Nucleus accumbens (tissue), 56 donors: ENCODE results near the gene SLAMF8.

ENCODE experiments used
- DNase-seq, 56 donors: peaks; one replicate each; lab custom pipeline; 2025; lab: John Stamatoyannopoulos, UW

SLAMF8 gene

GRCh38 chr1:159817276-159818041, 9.2 kb upstream of the SLAMF8 start:
- DNase-seq = no peak

DNA sequence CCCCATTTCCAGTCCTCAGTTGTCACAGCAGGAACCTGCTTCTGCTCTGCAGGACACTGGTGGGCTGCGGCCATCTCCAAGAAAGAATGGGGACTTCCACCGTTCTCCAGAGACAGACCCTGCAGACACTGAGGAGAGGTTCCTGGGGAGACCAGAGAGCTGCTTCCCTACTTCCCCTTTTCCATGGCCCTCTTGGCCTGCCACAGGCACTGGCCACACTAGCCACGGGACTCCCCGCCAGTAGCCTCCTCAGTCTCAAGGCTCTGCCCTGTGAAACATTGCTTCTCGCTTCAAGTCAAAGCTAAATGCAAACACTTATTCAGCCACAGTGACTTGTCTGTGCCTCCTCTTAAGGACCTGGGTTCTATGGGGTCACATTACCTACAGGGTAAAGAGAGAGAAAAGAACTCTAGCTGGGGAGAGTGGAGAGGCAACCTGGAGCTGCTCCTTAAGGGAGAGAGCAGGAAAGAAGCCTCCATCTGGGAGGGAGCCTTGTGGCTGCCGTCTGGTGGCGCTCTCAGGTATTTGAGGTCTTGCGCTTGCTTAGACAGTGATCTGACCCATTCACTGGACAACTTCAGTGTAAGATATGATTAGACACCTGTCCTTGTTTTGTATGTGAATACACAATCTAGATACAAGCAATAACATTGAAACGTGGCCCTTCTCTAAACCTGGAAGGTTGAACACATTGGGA, 5.4 kb upstream of the SLAMF8 start:
- peak in 4 of 56 donors; percentile 14 to 46 (median 18) for DNase-seq

DNA sequence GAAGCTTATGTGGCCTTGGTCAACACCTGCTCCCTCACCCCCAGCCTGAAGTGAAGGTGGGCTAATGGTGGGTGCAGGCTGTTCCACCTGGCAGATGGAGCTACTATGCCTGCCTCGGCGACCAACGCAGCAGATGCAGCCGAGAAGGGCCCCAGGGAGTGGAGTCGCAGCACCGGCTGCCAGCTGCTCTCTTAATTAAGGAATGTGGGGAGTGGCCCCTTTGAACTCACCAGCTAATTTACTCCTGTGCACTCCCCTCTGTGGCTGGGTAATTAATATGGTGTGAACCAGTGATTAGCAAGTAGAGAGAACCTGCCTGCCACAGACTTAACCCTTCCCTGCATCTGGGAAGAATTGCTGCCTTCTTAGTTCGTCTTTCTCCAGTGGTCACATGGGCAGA, 3.3 kb upstream of the SLAMF8 start:
- DNase-seq = no peak

DNA sequence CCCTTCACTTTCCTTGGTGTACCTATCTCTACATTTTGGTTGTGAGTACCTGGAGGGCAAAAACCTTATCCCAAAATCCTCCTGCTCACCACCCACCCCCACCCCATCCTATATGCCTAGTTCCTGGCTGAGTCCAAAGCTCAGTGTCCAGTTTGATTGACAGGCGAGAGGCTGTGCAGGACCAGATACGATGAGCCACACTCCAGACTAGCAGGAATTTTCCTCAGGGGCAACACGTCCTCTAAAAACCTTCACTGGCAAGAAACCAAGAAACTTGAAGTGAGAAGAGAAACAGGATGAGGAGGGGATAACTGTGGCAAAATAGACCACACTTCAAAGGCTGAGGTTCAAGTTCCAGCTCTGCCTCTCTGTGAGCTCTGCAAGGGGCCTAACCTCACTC, 1.1 kb upstream of the SLAMF8 start:
- no peak for DNase-seq

- no peak for DNase-seq
Measured at GRCh38 chr1:159827102-159827490, 423 bp downstream of the SLAMF8 start.

DNA sequence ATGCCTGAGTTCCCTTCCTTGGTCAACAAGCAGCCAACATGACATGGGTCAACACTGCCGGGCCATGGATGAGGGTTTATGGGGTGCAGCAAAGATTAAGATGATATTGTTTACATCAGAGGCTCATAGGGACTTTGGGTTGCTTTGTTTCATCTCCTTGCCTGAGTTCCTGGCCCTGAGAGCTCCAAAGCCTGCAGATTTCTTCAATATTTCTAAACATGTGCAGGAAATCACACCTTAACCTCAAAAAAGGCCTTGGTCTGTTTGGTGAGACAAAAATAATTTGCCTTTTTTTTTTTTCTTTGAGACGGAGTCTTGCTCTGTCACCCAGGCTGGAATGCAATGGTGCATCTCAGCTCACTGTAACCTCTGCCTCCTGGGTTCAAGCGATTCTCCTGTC, 876 bp downstream of the SLAMF8 start:
- no peak for DNase-seq

GRCh38 chr1:159828176-159828575, 1.5 kb downstream of the SLAMF8 start:
- DNase-seq = no peak

DNA sequence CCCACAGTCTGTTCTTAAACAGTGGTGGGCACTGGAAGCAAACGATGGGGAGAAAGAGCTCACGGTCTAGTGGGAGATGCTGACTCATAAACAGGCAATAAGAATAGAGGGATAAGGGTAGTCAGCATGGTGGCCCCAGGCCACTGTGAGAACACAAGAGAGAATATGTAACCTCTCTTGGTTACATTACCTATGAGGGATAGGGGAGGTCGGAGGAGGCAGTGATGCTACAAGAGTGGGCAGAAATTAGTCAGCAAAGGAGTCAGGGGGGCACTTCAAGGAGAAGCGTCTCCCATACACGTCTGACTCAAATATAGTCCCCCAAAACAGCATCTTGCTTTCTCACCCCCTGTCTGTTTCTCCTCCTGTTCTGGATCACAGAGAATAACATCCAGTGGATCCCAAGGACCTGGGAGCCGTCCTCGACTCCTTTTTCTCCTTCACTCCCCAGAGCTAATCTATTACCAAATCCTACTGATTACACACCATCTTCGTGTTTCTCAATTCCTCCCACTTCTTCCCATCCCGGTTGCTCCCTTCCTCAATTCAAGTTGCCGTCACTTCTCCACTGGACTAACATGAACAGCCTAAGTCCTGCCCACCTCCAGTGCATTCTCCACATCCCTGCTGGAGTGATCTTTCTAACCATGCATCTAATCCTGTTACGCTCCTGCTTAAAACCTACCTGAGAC, 2.1 kb downstream of the SLAMF8 start:
- no peak for DNase-seq

- DNase-seq = peak in 22 of 56 donors; percentile 1 to 56 (median 10)
Measured at GRCh38 chr1:159829273-159829634, 2.6 kb downstream of the SLAMF8 start.

- DNase-seq = no peak
Measured at GRCh38 chr1:159829822-159830465, 3.3 kb downstream of the SLAMF8 start.

DNA sequence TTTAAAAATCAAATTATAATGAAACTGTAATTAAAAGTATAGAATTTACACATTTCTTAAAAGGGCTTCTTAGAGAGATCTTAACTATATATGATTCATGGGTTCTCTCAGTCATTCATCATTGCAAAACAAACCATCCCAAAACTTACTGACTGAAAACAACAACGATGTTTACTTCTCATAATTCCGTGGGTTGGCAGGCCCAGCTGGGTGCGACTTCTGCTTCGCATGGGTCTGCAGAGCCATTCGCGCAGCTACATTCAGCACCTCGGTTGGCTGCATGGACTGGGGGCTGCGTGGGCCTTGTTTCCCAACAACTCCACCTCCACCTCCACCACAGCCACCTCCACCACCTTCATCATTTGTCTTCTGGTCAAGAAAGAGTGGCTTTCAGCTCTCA, 4.0 kb downstream of the SLAMF8 start:
- DNase-seq = no peak

DNA sequence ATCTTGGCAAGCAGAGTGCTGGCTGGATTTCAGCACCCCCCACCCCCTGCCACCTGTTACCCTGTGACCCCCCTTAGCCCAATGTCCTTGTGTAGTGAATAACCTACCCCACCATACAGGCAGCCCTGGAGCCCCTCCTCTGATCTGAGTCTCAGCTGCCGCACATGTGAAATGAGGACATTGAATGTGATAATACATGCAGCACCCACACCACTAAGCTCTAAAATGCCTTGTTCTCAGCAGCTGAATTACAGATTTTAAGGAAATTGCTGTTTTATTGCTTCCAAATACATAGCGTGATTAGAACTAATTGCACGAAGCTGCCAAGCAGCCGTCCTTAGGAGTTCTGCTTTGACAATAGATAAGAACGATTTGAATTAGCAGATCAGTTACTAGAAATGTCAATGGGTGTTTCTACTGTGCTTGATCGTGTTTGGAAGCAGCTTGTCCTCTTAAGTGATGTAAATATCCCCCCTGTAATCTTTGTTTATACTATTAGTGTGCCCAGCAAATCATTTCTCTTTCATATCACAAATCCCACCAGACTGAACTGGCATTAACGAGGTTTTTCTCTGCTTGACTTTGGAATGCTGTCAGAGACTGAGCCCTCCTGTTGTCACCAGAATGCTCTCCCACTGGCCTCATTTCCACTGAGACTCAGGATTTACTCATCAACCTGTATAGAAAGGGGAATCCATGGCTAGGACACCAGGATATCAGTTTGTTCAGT, 4.9 kb downstream of the SLAMF8 start:
- no peak for DNase-seq

DNA sequence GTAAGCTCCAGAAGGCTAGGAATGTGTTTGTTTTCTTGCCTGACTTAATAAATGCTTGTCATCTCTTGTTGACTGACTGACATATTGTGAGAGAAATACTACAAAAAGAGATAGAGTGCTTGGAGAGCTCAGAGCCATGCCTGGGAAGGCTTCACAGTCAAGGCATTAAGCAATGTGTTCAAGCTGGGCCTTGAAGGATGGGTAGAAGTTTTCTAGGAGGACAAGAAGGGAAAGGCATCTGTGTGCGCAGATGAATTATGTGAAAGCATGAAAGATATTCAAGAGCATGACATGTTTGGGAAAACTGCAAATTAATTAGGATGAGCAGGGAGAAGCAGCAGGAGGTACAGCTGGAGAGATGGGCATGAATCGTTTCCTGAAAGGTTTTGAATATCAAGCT, 5.6 kb downstream of the SLAMF8 start:
- no peak for DNase-seq

- no peak for DNase-seq
Measured at GRCh38 chr1:159835356-159835755, 8.7 kb downstream of the SLAMF8 start.

DNA sequence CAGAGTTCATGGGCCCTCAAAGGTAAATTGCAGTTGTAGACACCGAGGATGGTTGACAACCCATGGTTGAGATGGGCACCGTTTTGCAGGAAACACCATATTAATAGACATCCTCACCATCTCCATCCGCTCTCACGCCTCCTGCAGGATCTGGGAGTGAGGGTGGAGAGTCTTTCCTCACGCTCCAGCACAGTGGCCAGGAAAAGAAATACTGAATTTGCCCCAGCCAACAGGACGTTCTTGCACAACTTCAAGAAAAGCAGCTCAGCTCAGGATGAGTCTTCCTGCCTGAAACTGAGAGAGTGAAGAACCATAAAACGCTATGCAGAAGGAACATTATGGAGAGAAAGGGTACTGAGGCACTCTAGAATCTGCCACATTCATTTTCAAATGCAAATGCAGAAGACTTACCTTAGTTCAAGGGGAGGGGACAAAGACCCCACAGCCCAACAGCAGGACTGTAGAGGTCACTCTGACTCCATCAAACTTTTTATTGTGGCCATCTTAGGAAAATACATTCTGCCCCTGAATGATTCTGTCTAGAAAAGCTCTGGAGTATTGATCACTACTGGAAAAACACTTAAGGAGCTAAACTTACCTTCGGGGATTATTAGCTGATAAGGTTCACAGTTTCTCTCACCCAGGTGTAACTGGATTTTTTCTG, 9.3 kb downstream of the SLAMF8 start:
- no peak for DNase-seq

DNA sequence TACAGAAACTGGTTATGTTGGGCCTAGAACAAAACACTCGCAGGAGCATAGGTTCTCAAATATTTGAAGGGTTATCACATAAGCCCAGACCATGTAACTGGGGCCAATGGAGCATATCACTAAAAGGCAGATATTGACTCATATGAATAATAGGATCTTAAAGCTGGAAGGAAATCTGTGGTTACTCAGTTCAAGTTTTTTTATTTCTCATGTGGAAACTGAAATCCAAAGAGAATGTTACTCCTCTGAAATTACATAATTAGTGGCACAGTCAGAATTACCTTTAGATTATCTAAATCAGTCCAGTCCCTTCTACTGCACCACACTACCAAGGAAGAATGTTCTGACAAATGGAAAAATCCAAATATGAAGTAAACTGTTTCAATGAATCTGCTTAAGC, 12.0 kb downstream of the SLAMF8 start:
- DNase-seq = no peak

DNA sequence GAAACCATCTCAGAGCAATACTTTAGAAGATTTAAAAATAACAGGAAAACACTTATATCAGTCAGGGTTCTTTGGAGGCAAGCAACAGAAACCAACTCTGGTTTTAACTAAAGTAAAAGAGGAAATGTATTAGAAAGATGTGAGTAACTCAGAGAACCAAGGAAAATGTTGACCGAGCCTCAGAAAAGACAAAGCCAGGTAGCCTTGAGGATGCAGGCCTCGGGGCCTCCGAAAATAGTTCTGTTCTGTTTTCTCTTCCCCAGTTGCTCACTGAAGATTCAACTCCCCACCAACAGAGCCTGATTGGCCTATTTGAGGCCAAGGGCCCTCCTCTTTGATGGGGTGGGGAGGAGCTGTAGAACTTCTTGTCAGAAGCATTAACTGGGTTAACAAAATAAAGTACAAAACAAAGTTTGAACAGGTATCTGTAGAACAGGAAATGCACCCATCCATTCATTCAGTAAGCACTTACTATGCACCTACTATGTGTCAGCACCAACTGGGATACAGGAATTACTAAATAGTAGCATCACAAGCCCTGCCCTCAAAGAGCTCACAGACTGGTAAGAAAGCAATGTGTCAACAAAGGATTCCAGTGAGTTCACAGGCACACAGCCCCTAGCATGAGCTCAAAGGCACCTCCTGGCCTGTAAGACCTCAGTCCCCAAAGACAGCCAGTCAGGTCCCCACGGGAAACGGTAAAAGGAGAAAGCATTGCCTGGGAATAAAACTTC, 12.6 kb downstream of the SLAMF8 start:
- DNase-seq = no peak

DNA sequence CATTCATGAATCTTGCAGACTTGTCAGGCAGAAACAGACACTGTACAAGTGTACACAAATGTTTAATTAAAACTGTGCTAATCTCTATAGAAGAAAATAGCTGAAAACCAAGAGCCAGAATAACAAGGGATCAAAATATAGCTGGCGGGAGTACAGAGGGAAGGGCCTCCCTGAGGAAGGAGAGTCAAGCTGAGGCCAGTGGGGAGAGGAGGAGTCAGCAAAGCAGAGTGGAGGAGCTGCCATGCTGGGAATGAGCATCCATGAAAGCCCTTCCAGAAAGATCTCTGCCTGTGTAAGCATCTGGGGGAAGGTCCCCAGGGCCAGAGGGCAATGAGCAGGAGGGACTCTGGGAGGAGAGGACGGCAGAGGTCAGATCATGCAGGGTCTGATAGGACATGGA, 15.1 kb downstream of the SLAMF8 start:
- no peak for DNase-seq

DNA sequence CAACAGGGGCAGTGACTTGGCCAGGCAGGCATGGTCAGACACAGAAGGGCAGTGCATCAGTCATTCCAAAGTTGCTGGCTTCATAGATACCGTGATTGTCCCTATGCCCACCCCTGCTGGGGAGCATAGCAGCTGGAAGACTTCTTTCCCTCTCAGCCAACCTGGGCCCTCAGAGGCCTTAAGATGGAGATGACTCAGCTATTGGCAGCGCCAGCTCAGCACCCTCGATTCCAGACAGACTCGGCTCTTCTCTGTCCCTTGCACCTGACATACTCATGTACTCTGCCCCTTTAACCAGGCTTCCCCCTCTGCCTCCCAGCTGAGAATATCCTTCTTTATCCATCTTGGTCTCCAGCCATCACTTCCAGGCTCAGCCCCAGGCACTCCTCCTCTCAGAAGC, 16.8 kb downstream of the SLAMF8 start:
- DNase-seq = no peak
